ENCODE measurements around the gene NBPF9. TPM values are rescaled to one million over a fixed set of nuclear protein-coding genes. Genes with fewer than 3 reads are reported as not detected.
"Not testable (repeated sequence)": the region's sequence is repeated elsewhere in the genome, so short reads cannot be mapped to it uniquely, and the experiment has no call there.

Gene NBPF9
- total RNA-seq, 1 donor from 2014 or later, result 12.5 TPM

- H3K27ac ChIP-seq (ENCODE audit: low read depth, low read length); H3K9me3 ChIP-seq (ENCODE audit: control insufficient read depth in 3 of 3, low read length in 3 of 3): not testable (repeated sequence)
Observed at GRCh38 chr1:149110343-149110742, 7.0 kb upstream of the NBPF9 start.

GRCh38 chr1:149102574-149102973, 777 bp downstream of the NBPF9 start:
- not testable (repeated sequence) for H3K27me3 ChIP-seq (ENCODE audit: control insufficient read depth in 3 of 3, insufficient read depth in 3 of 3, low read length in 3 of 3); H3K9ac ChIP-seq (ENCODE audit: low read depth in 1 of 3, low read length in 3 of 3); H3K9me3 ChIP-seq (ENCODE audit: control insufficient read depth in 3 of 3, low read length in 3 of 3); H3K4me1 ChIP-seq (ENCODE audit: control insufficient read depth in 3 of 3, insufficient read depth in 3 of 3, low read length in 3 of 3); H3K27ac ChIP-seq (ENCODE audit: low read depth, low read length); H3K36me3 ChIP-seq (ENCODE audit: control insufficient read depth in 3 of 3, insufficient read depth in 3 of 3, low read length in 3 of 3)
- peak overlapping the region in 1 of 3 donors; percentile 46 for H3K4me3 ChIP-seq (ENCODE audit: low read length in 3 of 3)

More at GRCh38 chr1:149110343-149110742, 7.0 kb upstream of the NBPF9 start:
- H3K27me3 ChIP-seq (ENCODE audit: control insufficient read depth in 3 of 3, insufficient read depth in 3 of 3, low read length in 3 of 3); H3K4me1 ChIP-seq (ENCODE audit: control insufficient read depth in 3 of 3, insufficient read depth in 3 of 3, low read length in 3 of 3); H3K4me3 ChIP-seq (ENCODE audit: low read length in 3 of 3); H3K9ac ChIP-seq (ENCODE audit: low read depth in 1 of 3, low read length in 3 of 3); H3K36me3 ChIP-seq (ENCODE audit: control insufficient read depth in 3 of 3, insufficient read depth in 3 of 3, low read length in 3 of 3): not testable (repeated sequence)

- H3K27ac ChIP-seq (ENCODE audit: low read depth, low read length); H3K4me3 ChIP-seq (ENCODE audit: low read length in 3 of 3); H3K27me3 ChIP-seq (ENCODE audit: control insufficient read depth in 3 of 3, insufficient read depth in 3 of 3, low read length in 3 of 3); H3K36me3 ChIP-seq (ENCODE audit: control insufficient read depth in 3 of 3, insufficient read depth in 3 of 3, low read length in 3 of 3); H3K9ac ChIP-seq (ENCODE audit: low read depth in 1 of 3, low read length in 3 of 3); H3K9me3 ChIP-seq (ENCODE audit: control insufficient read depth in 3 of 3, low read length in 3 of 3); H3K4me1 ChIP-seq (ENCODE audit: control insufficient read depth in 3 of 3, insufficient read depth in 3 of 3, low read length in 3 of 3): not testable (repeated sequence)
Observed at GRCh38 chr1:149098276-149098675, 5.1 kb downstream of the NBPF9 start.

GRCh38 chr1:149093155-149093554, 10.2 kb downstream of the NBPF9 start:
- not testable (repeated sequence) for H3K4me3 ChIP-seq (ENCODE audit: low read length in 3 of 3); H3K4me1 ChIP-seq (ENCODE audit: control insufficient read depth in 3 of 3, insufficient read depth in 3 of 3, low read length in 3 of 3); H3K36me3 ChIP-seq (ENCODE audit: control insufficient read depth in 3 of 3, insufficient read depth in 3 of 3, low read length in 3 of 3); H3K9me3 ChIP-seq (ENCODE audit: control insufficient read depth in 3 of 3, low read length in 3 of 3); H3K27ac ChIP-seq (ENCODE audit: low read depth, low read length); H3K9ac ChIP-seq (ENCODE audit: low read depth in 1 of 3, low read length in 3 of 3); H3K27me3 ChIP-seq (ENCODE audit: control insufficient read depth in 3 of 3, insufficient read depth in 3 of 3, low read length in 3 of 3)

- H3K27ac ChIP-seq (ENCODE audit: low read depth, low read length); H3K36me3 ChIP-seq (ENCODE audit: control insufficient read depth in 3 of 3, insufficient read depth in 3 of 3, low read length in 3 of 3); H3K27me3 ChIP-seq (ENCODE audit: control insufficient read depth in 3 of 3, insufficient read depth in 3 of 3, low read length in 3 of 3); H3K9me3 ChIP-seq (ENCODE audit: control insufficient read depth in 3 of 3, low read length in 3 of 3); H3K9ac ChIP-seq (ENCODE audit: low read depth in 1 of 3, low read length in 3 of 3); H3K4me3 ChIP-seq (ENCODE audit: low read length in 3 of 3); H3K4me1 ChIP-seq (ENCODE audit: control insufficient read depth in 3 of 3, insufficient read depth in 3 of 3, low read length in 3 of 3): not testable (repeated sequence)
Observed at GRCh38 chr1:149075505-149076127, 27.7 kb downstream of the NBPF9 start.

- not testable (repeated sequence) for H3K9ac ChIP-seq (ENCODE audit: low read depth in 1 of 3, low read length in 3 of 3); H3K4me1 ChIP-seq (ENCODE audit: control insufficient read depth in 3 of 3, insufficient read depth in 3 of 3, low read length in 3 of 3); H3K9me3 ChIP-seq (ENCODE audit: control insufficient read depth in 3 of 3, low read length in 3 of 3); H3K27me3 ChIP-seq (ENCODE audit: control insufficient read depth in 3 of 3, insufficient read depth in 3 of 3, low read length in 3 of 3); H3K36me3 ChIP-seq (ENCODE audit: control insufficient read depth in 3 of 3, insufficient read depth in 3 of 3, low read length in 3 of 3); H3K4me3 ChIP-seq (ENCODE audit: low read length in 3 of 3); H3K27ac ChIP-seq (ENCODE audit: low read depth, low read length)
Observed at GRCh38 chr1:149064611-149065010, 38.7 kb downstream of the NBPF9 start.

- not testable (repeated sequence) for H3K4me1 ChIP-seq (ENCODE audit: control insufficient read depth in 3 of 3, insufficient read depth in 3 of 3, low read length in 3 of 3); H3K36me3 ChIP-seq (ENCODE audit: control insufficient read depth in 3 of 3, insufficient read depth in 3 of 3, low read length in 3 of 3); H3K9me3 ChIP-seq (ENCODE audit: control insufficient read depth in 3 of 3, low read length in 3 of 3)
Observed at GRCh38 chr1:149043056-149043455, 60.3 kb downstream of the NBPF9 start.

GRCh38 chr1:149033916-149034315, 69.4 kb downstream of the NBPF9 start:
- H3K36me3 ChIP-seq (ENCODE audit: control insufficient read depth in 3 of 3, insufficient read depth in 3 of 3, low read length in 3 of 3); H3K27me3 ChIP-seq (ENCODE audit: control insufficient read depth in 3 of 3, insufficient read depth in 3 of 3, low read length in 3 of 3); H3K4me3 ChIP-seq (ENCODE audit: low read length in 3 of 3); H3K9me3 ChIP-seq (ENCODE audit: control insufficient read depth in 3 of 3, low read length in 3 of 3); H3K4me1 ChIP-seq (ENCODE audit: control insufficient read depth in 3 of 3, insufficient read depth in 3 of 3, low read length in 3 of 3); H3K27ac ChIP-seq (ENCODE audit: low read depth, low read length); H3K9ac ChIP-seq (ENCODE audit: low read depth in 1 of 3, low read length in 3 of 3): not testable (repeated sequence)

More at GRCh38 chr1:149043056-149043455, 60.3 kb downstream of the NBPF9 start:
- not testable (repeated sequence) for H3K27ac ChIP-seq (ENCODE audit: low read depth, low read length); H3K27me3 ChIP-seq (ENCODE audit: control insufficient read depth in 3 of 3, insufficient read depth in 3 of 3, low read length in 3 of 3); H3K4me3 ChIP-seq (ENCODE audit: low read length in 3 of 3); H3K9ac ChIP-seq (ENCODE audit: low read depth in 1 of 3, low read length in 3 of 3)

GRCh38 chr1:149024327-149024726, 79.0 kb downstream of the NBPF9 start:
- H3K4me3 ChIP-seq (ENCODE audit: low read length in 3 of 3); H3K9ac ChIP-seq (ENCODE audit: low read depth in 1 of 3, low read length in 3 of 3); H3K4me1 ChIP-seq (ENCODE audit: control insufficient read depth in 3 of 3, insufficient read depth in 3 of 3, low read length in 3 of 3); H3K27ac ChIP-seq (ENCODE audit: low read depth, low read length); H3K27me3 ChIP-seq (ENCODE audit: control insufficient read depth in 3 of 3, insufficient read depth in 3 of 3, low read length in 3 of 3); H3K9me3 ChIP-seq (ENCODE audit: control insufficient read depth in 3 of 3, low read length in 3 of 3); H3K36me3 ChIP-seq (ENCODE audit: control insufficient read depth in 3 of 3, insufficient read depth in 3 of 3, low read length in 3 of 3): not testable (repeated sequence)

GRCh38 chr1:149018577-149018976, 84.8 kb downstream of the NBPF9 start:
- H3K4me3 ChIP-seq (ENCODE audit: low read length in 3 of 3); H3K9me3 ChIP-seq (ENCODE audit: control insufficient read depth in 3 of 3, low read length in 3 of 3); H3K27me3 ChIP-seq (ENCODE audit: control insufficient read depth in 3 of 3, insufficient read depth in 3 of 3, low read length in 3 of 3); H3K27ac ChIP-seq (ENCODE audit: low read depth, low read length); H3K4me1 ChIP-seq (ENCODE audit: control insufficient read depth in 3 of 3, insufficient read depth in 3 of 3, low read length in 3 of 3); H3K36me3 ChIP-seq (ENCODE audit: control insufficient read depth in 3 of 3, insufficient read depth in 3 of 3, low read length in 3 of 3); H3K9ac ChIP-seq (ENCODE audit: low read depth in 1 of 3, low read length in 3 of 3): not testable (repeated sequence)

- not testable (repeated sequence) for H3K27ac ChIP-seq (ENCODE audit: low read depth, low read length); H3K27me3 ChIP-seq (ENCODE audit: control insufficient read depth in 3 of 3, insufficient read depth in 3 of 3, low read length in 3 of 3); H3K4me1 ChIP-seq (ENCODE audit: control insufficient read depth in 3 of 3, insufficient read depth in 3 of 3, low read length in 3 of 3); H3K9me3 ChIP-seq (ENCODE audit: control insufficient read depth in 3 of 3, low read length in 3 of 3); H3K36me3 ChIP-seq (ENCODE audit: control insufficient read depth in 3 of 3, insufficient read depth in 3 of 3, low read length in 3 of 3); H3K9ac ChIP-seq (ENCODE audit: low read depth in 1 of 3, low read length in 3 of 3); H3K4me3 ChIP-seq (ENCODE audit: low read length in 3 of 3)
Observed at GRCh38 chr1:149016626-149017025, 86.7 kb downstream of the NBPF9 start.
